ENCODE results near the gene CALCOCO1. TPM values are rescaled to one million over a fixed set of nuclear protein-coding genes. Genes with fewer than 3 reads are reported as not detected.
"Not testable (repeated sequence)": the region's sequence is repeated elsewhere in the genome, so short reads cannot be mapped to it uniquely, and the experiment has no call there.

The CALCOCO1 gene
- total RNA-seq, 1 experiment from 2014 or later: 47.3 TPM

- no peak for DNase-seq (ENCODE audit: low read depth)
Observed at GRCh38 chr12:53698948-53699677, 28.1 kb downstream of the CALCOCO1 start.

- no peak for DNase-seq (ENCODE audit: low read depth)
Observed at GRCh38 chr12:53696655-53697331, 30.5 kb downstream of the CALCOCO1 start.

DNA sequence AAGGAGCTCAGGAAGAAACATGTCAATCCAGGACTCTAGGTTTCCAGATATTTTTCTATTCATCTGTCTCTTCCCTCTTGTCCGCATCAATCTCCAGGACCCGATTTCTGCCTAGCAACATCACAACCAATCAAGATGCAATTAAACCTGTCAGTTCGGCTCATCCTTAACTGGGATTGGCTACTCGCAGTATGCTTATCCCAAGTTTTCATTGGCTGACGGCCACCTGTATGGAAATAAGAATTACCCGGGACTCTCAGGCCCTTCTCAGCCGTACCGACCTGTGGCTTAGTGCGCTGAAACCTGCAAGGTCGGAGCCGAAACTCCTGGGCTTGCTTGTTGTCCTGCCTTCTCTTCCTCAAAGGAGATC lies 31.0 kb downstream of the CALCOCO1 start:
- DNase-seq (ENCODE audit: low read depth): peak; percentile 90

DNA sequence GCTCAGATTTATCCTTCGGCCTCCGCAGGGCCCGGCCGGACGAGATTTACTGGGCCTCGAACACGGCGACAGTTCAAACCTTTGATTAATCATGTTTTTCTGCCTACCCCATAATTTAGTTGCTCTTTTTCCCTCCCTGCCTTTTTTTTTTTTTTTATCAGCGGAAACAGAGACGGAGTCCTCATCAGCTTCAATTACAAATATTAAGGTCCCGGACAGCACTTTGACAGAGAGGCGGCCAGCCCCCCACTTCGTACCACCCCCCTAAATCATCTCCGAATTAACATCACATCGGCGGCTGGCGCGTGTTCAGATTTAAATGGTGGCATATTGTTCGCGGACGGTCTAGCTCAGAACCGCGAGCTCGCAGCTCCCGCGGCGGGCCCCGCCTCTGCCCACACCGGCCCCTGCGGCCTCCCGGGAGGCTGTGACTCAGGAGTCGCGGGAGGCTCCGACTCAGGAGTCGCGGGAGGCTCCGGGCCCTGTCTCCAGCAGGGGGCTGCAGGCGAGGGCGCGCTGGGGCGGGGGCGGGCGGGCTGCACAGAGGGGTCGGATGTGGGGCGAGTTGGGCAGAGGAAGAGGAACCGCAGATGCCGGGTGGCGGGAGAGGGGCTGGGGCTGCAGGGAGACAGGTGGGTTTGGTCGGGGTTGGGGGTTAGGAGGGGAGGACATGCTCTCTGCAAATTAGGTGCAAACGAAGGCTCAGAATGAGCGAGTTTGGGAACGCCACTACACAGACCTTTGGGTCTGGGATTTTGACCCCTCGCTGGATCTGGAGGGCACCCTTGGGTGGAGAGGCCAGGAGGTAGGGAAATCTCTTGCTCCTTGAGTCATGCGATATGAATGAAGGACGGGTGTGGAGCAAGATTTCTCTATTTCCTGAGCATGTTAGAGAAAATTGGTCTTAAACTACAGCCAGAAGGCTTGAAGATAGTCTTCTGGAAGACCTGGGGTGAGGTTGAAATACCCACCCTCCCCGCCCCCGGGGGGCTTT lies 31.8 kb downstream of the CALCOCO1 start:
- peak; percentile 69 for DNase-seq (ENCODE audit: low read depth)

DNA sequence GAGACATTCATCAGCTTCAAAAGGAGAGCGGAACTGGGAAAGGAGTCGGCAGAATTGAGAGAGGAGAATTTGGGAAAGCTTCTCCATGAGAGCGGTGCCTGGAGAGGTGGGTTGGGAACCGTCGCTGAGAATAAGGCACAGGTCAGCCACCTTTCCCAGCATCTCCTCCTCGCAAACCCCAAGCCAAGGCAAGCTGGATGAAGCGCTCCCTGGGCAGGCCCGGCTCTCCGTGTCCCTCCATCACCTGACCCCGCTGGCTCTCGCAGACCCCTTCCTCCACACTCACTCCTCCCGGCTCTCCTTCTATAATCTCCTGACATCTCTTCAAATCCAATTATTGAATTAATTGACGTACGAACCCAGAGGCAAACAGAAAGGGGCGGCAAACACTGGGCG lies 32.5 kb downstream of the CALCOCO1 start:
- DNase-seq (ENCODE audit: low read depth): no peak

DNA sequence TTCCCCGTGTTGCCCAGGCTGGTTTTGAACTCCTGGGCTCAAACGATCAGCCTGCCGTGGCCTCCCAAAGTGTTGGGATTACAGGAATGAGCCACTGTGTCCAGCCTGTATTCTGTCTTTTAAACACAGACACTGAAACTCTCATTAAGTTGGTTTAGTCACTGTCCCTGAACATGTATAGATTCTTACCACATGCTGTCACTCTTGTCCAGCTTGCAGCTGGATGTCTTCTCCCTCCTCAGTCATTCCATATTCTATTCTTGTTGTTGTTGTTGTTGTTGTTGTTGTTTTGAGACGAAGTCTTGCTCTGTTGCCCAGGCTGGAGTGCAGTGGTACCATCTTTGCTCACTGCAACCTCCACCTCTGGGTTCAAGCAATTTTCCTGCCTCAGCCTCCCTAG lies 39.1 kb downstream of the CALCOCO1 start:
- no peak for DNase-seq (ENCODE audit: low read depth)

DNA sequence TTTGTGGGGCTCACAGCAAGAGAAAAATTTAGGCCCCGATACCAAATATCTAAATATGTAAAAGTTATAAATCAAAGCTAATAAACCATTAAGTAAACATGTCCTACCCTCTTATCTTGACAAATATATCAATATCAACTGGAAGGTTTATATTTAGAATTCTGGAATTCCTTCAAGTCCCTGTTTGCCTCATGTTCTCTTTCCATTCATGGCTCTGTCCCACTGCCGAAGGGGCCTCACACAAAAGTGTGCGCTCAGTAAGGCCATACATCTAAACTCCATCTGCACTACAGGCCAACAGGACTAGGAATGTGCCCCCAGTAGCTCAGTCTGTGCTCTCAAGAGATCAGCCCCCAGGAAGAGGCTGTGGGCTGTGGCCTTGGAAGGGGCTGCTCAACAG lies 40.8 kb downstream of the CALCOCO1 start:
- DNase-seq (ENCODE audit: low read depth): no peak

DNA sequence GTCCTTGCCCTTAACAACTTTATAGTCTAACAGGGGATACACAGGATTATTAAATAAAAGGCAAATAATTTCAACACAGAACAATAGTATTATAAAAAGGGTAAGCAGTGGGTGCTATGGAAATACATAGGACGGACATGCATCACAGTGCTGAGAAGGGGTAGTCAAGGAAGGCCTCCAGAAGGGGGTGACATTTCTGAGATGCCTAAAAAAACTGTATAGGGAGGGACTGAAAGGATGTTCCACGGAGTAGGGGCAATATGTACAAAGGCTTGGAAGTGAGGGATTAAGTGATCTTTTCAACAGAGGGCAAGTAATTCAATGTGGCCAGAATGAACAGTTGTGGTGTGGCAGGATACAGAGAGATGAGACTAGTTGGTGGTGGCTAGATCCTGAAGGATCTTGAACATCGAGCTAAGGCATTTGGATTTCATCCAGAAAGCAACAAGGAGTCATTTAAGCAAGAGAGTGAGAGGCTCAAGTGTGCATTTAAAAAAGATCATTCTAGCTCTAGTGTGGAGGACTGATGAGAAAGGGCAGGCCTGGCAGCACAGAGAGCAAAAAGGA lies 42.5 kb downstream of the CALCOCO1 start:
- no peak for DNase-seq (ENCODE audit: low read depth)

- no peak for DNase-seq (ENCODE audit: low read depth)
Observed at GRCh38 chr12:53683983-53684382, 43.3 kb downstream of the CALCOCO1 start.

- no peak for DNase-seq (ENCODE audit: low read depth)
Observed at GRCh38 chr12:53683494-53683893, 43.8 kb downstream of the CALCOCO1 start.

GRCh38 chr12:53680061-53680460 lies 47.2 kb downstream of the CALCOCO1 start:
- not testable (repeated sequence) for DNase-seq (ENCODE audit: low read depth)

DNA sequence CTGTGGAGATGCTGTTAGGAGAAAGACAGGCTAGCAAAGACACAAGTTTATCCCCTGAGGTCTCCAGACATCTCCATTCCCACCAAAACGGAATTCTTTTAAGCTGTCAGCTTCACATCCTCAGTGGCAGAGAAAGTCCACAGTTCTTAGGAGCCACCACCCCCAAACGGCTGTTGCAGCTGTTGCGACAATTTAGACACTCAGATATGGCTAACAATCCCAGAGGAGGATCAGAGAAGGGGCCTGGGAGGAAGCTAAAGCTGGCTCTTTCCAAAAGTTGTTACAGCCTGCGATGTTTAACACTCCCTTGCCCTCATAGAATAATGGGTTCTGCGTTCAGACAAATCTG lies 49.5 kb downstream of the CALCOCO1 start:
- DNase-seq (ENCODE audit: low read depth): no peak

DNA sequence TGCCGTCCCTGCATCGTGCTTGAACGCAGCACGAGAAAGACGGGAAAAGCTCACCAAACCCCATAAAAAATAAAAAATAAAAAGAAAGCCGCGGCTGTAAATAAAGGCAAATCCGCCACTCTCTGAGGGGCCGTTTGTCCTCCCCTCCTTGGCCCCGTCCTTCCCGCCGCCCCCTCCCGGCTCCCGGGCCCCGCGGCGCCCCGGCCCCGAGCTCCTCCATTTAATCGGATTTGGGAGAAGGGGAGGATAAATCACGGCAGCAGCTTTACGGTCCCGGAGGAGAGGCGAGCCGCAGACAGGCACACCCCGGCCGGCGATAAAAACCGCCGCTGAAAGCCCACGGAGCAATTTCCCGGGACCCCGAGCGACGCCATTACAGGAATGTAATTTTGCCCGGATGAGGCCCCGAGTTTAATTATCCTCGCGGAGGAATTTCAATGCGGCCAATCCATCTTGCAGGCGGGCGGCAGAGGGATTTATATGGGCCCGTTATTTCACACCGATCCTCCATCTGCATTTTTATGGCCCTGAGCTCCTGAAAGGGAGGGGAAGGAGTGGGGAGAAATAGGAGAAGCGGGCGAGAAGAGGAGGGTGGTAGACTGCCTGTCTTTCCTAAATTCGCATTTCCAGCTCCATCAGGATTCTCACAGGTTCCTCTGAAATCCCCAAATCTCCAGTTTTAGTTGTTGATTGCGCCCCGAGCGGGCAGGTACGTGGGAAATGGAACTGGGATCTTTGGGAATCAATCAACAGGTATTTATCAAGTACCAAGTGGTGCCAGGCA lies 50.0 kb downstream of the CALCOCO1 start:
- DNase-seq (ENCODE audit: low read depth): no peak

GRCh38 chr12:53676656-53677015 lies 50.6 kb downstream of the CALCOCO1 start:
- no peak for DNase-seq (ENCODE audit: low read depth)

- peak; percentile 96 for DNase-seq (ENCODE audit: low read depth)
Observed at GRCh38 chr12:53675701-53676607, 51.3 kb downstream of the CALCOCO1 start, which contains the start of gene ATP5MC2. Gene ATP5MC2, minus strand, starts transcription at chr12:53676083. Its CDS starts 3,469 bp downstream, at chr12:53672614.

- no peak for DNase-seq (ENCODE audit: low read depth)
Observed at GRCh38 chr12:53674977-53675700, 52.1 kb downstream of the CALCOCO1 start.

DNA sequence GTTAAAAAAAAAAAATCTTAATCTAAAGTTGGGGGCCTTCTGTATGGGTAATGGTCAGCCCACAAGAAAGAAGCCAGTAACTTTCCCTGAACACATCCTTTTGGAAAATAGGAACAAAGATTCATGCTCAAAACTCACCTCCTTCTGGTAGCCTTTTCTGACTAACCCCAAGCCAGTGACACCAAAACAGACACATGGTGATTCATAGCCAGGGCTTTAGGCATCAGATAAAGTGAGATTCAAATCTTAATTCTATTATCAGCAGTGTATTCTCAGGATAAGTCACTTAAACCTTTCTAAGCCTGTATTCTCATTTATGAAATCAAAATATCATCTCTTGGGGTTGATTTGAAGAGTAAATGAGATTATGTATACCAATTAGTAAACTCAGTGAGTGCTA lies 56.3 kb downstream of the CALCOCO1 start:
- no peak for DNase-seq (ENCODE audit: low read depth)

DNA sequence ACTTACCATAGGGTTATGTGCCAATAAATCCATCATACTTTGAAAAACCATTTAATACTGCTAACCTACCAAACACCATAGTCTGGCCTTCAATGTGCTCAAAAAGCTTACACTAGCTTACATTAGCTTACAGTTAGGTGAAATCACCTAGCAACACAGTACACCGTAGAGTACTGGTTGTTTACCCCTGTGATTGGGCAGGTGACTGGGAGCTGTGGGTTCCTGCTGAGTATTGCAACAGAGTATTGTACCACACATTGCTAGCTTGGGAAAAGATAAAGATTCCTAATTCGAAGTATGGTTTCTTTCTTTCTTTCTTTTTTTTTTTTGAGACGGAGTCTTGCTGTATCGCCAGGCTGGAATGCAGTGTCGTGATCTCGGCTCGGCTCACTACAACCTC lies 56.9 kb downstream of the CALCOCO1 start:
- no peak for DNase-seq (ENCODE audit: low read depth)

- no peak for DNase-seq (ENCODE audit: low read depth)
Observed at GRCh38 chr12:53667080-53667479, 60.2 kb downstream of the CALCOCO1 start.
